Loucy (cell line): ENCODE data around the gene ALKBH5.

Experiments used
- EZH2phosphoT487 ChIP-seq: fragments of 200-600 bp; IDR thresholded peaks from 2 replicates; pipeline ENCODE4 v1.6.1; 2018; ENCODE audit warnings: antibody characterized with exemption, mild to moderate bottlenecking, moderate library complexity, borderline replicate concordance
- TF ChIP-seq, protein P1 (sequence below): fragments of 200-600 bp; sonication (generic); conservative IDR thresholded peaks from 2 replicates; pipeline ENCODE4 v1.5.1; 2014; ENCODE audit warnings: mild to moderate bottlenecking, antibody characterized with exemption, low read length

DNA sequence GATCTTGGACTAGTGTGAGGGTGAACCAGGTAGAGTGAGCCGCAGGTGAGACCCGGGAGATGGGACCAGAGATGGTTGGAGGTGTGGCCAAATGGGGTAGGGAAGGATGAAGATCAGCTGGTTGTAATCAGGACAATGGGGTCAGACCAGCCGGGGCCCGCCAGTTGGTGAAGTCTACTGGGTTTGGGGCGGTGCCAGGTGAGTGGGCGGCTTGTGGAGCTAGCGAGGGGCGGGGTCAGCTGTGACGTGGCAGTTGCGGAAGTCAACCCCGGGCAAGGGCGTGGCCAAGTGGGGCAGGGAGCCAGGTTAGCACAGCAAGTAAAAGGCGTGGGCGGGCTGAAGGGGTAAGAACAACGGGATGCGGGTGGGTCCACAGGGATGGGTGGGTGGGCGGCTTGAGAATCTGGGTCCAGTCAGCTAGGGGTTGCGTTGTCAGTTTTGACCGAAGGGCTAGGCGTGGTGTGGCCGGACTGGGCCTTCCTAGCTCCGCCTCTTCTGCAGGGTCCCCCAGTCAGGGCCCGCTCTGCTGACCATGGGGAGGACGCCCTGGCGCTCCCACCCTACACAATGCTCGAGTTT lies 25.5 kb upstream of the ALKBH5 start:
- TF ChIP-seq, protein P1, sequence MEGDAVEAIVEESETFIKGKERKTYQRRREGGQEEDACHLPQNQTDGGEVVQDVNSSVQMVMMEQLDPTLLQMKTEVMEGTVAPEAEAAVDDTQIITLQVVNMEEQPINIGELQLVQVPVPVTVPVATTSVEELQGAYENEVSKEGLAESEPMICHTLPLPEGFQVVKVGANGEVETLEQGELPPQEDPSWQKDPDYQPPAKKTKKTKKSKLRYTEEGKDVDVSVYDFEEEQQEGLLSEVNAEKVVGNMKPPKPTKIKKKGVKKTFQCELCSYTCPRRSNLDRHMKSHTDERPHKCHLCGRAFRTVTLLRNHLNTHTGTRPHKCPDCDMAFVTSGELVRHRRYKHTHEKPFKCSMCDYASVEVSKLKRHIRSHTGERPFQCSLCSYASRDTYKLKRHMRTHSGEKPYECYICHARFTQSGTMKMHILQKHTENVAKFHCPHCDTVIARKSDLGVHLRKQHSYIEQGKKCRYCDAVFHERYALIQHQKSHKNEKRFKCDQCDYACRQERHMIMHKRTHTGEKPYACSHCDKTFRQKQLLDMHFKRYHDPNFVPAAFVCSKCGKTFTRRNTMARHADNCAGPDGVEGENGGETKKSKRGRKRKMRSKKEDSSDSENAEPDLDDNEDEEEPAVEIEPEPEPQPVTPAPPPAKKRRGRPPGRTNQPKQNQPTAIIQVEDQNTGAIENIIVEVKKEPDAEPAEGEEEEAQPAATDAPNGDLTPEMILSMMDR, result no peak
- TF ChIP-seq EZH2phosphoT487, result no peak
